Stimulated activated CD4-positive, alpha-beta T cell treated with anti-CD3 and anti-CD28 coated beads, Interleukin-1b, Interleukin-23, amount 100 ng/mL, for 1 hour (primary cell): ENCODE measurements around the gene CHRNB1.

Source experiments
- DNase-seq, 2 donors: peaks; one replicate each; pipeline ENCODE4 v3.0.0-alpha.2; 2020; ENCODE audit warnings: low read depth in 2 of 2

CHRNB1 gene

GRCh38 chr17:7444682-7445618, at the start of gene CHRNB1:
Gene CHRNB1 (plus strand): TSS chr17:7445061. CDS start chr17:7445128, 67 bp downstream.
- no peak for DNase-seq

- DNase-seq = no peak
Measured at GRCh38 chr17:7396147-7396546, 48.7 kb upstream of the CHRNB1 start.

- DNase-seq = no peak
Measured at GRCh38 chr17:7398612-7399011, 46.2 kb upstream of the CHRNB1 start.

- DNase-seq = no peak
Measured at GRCh38 chr17:7403043-7403726, 41.7 kb upstream of the CHRNB1 start.

DNA sequence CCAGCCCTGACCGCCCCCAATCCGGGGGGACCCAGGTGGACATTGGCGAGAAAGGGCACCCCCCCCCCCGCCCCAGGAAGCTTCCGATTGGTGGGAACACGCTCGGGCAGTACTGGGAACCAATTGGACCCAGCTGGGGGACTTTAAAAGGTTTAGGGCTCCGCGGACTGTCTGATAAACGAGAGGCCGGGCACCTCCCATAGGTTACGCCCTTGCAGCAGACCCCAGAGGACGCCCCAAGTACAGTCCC, 41.2 kb upstream of the CHRNB1 start:
- no peak for DNase-seq

DNA sequence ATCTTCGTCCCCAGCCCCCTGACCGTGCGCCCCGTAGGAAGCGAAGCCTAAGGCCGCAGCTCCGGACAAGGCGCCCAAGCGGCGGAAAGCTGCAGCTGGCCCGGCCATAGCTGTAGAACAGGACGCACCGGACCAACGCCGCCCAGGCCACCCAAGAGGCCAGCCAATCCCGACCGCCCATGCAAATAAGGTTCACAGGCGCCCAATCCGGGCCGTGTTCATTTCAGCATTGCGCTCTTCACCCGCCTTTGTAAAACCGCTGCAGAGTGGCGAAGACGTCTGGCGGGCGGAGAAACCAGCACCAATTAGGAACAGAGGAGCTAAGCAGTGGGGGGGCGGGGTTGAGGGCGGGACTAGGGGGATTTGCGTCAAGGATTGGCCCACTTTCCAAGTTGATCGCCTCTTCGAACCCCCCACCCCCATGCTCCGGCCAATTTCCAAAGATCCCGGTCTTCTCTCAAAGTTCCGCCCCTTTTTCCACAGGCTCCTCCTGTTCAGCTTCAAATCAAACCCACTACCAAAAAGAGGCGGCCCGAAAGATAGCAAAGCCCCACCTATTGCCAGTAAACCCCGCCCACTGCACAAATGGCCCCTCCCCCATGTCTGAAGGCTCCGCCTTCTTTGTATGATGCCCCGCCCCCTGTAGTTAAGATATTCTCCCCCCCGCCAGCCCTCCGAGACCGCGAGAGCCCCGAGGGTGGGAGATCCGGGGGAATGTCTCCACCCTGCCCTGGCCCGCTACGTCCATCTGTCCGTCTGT, 40.7 kb upstream of the CHRNB1 start, which contains the start of gene TMEM256:
TMEM256 (minus strand) TSS at position 121 of the 760 bp plus-strand sequence; CDS start at position 108, 13 bp downstream.
- peak; percentile 86 to 88 for DNase-seq

DNA sequence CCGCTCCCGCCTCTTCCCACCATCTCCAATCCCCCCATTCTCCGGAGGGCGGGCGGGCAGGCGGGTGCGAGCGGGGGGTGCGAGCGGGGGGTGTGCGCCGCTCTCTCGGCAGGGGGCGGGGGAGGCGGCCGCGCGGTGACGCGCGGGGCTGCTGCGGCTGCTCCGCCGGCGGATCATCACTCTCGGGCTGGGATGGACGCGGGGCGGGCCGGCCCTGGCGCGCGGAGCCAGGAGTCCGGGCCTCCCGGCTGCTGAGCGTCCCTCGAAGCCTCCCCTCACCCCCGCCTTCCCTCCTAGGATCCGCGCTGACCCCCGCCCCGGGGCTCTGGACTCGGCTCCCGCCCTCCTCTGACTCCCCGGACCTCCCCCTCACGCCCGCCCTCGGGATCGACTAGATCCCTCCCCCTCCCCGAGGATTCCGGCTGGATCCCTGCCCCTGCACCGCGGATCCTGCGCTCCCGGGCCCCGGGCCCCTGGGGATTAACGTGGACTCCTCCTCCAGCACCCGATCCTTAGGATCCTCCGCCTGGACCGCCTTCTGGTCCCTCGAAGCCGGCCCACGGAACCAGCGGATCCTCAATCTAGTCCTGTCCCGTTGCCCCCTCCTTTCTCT, 40.0 kb upstream of the CHRNB1 start:
- DNase-seq = peak in 1 of 2 donors; percentile 42

DNA sequence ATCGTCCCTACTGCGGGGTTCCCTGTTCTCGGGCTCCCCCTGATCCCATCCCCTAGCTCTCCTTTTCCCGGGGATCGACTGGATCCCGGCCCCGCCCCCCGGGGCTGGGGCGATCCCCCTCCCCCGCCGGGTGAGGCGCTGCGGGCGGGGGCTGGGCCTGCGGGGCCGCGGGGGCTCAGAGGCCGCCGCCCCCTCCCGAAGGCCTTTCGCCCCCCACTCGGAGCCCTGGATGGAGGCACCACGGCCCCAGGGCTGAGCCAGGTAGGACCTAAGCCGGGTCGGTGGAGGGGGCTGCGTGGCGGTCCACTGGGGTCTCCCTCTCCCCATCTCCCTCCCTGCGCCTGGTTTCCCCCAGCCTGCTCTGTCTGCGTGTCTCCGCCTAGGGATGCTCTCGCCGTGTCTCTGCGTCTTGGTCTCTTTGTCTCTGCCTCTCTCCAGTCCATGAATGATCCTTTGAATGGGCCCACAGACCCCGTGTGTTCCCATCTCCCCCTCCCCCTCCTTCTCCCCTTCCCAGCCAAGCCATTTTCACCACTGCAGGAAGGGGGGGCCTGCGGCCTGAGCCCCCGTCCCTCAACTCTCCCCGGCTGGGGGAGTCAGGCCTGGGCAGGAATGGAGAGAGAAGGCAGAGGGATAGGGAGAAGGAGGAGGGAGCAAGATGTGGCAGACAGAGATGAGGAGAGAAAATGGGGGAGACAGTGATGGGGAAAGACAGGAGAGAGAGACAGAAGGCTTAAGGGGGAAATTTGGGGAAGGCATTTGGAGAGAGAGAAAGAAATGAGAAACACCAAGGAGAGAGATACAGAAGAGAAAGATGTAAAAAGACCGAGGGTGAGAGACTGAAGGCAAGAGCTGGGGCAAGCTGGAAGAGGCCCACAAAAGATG, 39.3 kb upstream of the CHRNB1 start:
- DNase-seq = no peak

GRCh38 chr17:7406235-7406825, 38.5 kb upstream of the CHRNB1 start:
- no peak for DNase-seq

- DNase-seq = no peak
Measured at GRCh38 chr17:7407082-7407481, 37.8 kb upstream of the CHRNB1 start.

- no peak for DNase-seq
Measured at GRCh38 chr17:7407485-7408251, 37.2 kb upstream of the CHRNB1 start, which contains the start of gene NLGN2. Gene NLGN2 (plus strand): TSS chr17:7407845. CDS start chr17:7408256, 411 bp downstream.

DNA sequence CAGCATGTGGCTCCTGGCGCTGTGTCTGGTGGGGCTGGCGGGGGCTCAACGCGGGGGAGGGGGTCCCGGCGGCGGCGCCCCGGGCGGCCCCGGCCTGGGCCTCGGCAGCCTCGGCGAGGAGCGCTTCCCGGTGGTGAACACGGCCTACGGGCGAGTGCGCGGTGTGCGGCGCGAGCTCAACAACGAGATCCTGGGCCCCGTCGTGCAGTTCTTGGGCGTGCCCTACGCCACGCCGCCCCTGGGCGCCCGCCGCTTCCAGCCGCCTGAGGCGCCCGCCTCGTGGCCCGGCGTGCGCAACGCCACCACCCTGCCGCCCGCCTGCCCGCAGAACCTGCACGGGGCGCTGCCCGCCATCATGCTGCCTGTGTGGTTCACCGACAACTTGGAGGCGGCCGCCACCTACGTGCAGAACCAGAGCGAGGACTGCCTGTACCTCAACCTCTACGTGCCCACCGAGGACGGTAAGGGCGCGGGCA, 36.6 kb upstream of the CHRNB1 start:
- DNase-seq = no peak

DNA sequence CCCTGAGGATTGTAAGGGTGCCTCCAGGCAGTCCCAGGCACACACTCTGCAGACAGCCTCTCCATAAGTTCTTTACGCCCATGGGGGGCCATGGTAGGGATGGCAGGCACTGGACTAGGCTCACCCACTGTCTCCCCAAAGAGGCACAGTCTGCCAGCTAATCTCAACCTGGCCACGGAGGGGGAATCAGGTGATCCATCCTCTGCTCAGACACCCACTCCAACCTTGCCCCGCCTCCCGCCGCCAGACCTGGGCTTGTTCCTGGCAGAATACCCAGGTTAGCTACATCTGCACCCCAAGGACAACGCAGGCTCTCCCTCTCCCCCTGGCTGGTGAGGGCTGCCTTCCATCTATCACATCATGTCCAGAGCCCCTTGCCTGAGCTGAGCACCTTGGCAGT, 36.0 kb upstream of the CHRNB1 start:
- DNase-seq = no peak

GRCh38 chr17:7409716-7410115, 35.1 kb upstream of the CHRNB1 start:
- DNase-seq = no peak

DNA sequence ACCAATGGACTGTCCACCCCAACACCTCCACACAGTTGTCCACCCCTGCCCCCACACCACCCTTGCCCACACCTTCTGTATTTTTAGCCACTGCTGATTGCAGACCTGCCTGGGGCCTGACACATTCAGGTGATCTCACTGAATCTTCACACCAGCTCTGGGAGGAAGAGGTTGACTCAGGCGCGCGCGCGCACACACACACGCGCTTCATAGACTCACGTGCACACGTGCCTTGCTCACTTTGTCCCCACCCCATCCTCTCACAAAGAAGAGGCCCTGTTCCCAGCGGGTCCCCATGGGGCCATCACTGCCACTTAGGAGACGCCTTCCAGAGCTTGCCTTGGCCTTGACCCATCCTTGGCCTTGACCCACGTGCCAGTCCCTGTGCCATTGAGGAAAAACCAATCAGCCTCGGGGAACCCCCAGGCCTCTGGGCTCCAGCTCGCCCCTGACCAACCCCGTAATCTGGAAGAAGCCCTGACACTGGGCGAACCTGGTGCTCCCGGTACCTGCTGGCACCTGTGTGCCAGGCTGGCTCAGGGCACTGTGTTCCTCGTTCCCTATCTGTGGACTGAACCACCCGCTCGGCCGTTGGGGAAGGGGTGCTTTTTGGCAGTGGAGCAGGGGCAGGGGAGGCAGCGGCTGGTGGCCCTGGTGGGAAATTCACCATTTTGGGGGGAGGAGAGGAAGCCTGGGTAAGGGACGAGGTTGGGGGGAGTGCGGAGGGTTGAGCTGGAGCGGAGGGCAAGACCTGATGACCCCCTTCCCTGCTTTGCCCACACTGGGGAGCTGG, 34.0 kb upstream of the CHRNB1 start:
- DNase-seq = no peak

DNA sequence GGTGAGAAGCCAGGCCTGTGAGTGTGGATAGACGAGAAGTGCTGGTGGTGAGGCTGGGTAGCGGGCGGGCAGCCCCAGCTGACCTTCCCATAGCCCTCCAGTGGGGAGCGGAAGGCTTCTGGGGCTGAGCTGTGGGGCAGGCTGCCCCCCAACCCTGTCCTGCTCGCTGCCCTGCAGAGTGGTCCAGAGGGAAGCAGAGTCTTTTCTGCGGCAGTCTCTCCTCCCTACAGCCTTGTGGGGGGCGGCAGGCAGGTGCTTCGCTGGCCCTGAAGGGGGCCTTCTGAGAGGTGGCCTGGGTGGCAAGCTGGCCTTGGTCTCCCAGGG, 33.5 kb upstream of the CHRNB1 start:
- no peak for DNase-seq

DNA sequence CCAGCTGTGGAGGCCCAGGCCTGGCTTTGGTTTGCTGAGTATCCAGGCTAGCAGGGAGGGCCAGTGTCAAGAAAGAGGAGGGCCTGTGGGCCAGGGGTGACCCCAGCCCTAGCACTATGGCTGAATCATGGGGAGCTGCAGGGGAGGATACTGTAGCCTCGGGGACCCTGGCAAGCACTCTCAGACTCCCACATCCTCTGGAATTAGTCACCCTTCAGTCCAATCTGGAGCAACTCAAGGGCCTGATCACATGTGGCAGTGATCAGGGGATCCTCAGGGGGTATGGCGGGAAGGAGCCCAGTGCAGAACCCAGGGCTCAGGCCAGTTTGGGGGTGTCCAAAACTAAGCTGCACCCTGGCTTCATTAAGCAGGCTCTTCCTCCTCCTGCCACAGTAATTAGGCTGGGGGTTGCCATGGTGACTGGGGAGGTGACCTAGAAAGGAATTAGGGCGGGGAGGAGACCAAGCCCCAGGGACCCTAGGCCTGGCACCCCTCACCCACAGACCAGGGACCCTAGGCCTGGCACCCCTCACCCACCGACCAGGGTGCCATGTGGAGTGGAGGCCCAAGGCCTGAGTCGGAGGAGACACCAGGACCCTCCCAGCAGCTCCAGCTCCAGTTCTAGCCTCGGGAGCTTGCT, 31.4 kb upstream of the CHRNB1 start:
- DNase-seq = no peak

DNA sequence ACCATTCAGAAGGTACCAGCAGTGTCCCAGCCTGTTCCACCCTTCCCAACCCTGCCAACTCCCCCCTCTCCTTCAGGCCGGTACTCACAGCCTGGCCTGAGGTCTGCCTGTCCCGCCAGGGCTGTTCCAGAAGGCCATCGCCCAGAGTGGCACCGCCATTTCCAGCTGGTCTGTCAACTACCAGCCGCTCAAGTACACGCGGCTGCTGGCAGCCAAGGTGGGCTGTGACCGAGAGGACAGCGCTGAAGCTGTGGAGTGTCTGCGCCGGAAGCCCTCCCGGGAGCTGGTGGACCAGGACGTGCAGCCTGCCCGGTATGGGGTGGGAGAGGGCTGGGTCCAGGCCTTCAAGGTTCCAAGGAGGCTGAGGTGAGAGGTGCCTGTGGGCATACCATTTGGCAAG, 30.0 kb upstream of the CHRNB1 start:
- no peak for DNase-seq
